ENCODE measurements around the gene CHRNE. TPM values are rescaled to one million over a fixed set of nuclear protein-coding genes. Genes with fewer than 3 reads are reported as not detected.
"Not testable (repeated sequence)": the region's sequence is repeated elsewhere in the genome, so short reads cannot be mapped to it uniquely, and the experiment has no call there.

The CHRNE gene
- total and polyA plus RNA-seq, 2 donors = 0.24 to 1.9 TPM

GRCh38 chr17:4869058-4869998 is 33.6 kb downstream of the CHRNE start:
- not testable (repeated sequence) for H3K36me3 ChIP-seq (ENCODE audit: control insufficient read depth in 2 of 2, insufficient read depth in 2 of 2, low read length in 1 of 2); H3K9me3 ChIP-seq (ENCODE audit: control insufficient read depth in 2 of 2, insufficient read depth in 1 of 2, low read length in 1 of 2); H3K4me3 ChIP-seq (ENCODE audit: low read length in 2 of 2); DNase-seq (ENCODE audit: low read depth in 6 of 9, low spot score in 9 of 9); H3K27me3 ChIP-seq (ENCODE audit: control insufficient read depth in 2 of 2, insufficient read depth in 1 of 2, low read length in 1 of 2); H3K4me1 ChIP-seq (ENCODE audit: control insufficient read depth in 2 of 2, insufficient read depth in 2 of 2, low read length in 2 of 2); H3K27ac ChIP-seq (ENCODE audit: low read depth in 1 of 2, low read length in 1 of 2)
- WGBS = 95% methylated on average over 22 of the region's 22 CpGs

- not testable (repeated sequence) for H3K27me3 ChIP-seq (ENCODE audit: control insufficient read depth in 2 of 2, insufficient read depth in 1 of 2, low read length in 1 of 2); H3K9me3 ChIP-seq (ENCODE audit: control insufficient read depth in 2 of 2, insufficient read depth in 1 of 2, low read length in 1 of 2); H3K27ac ChIP-seq (ENCODE audit: low read depth in 1 of 2, low read length in 1 of 2); H3K4me1 ChIP-seq (ENCODE audit: control insufficient read depth in 2 of 2, insufficient read depth in 2 of 2, low read length in 2 of 2); H3K4me3 ChIP-seq (ENCODE audit: low read length in 2 of 2); DNase-seq (ENCODE audit: low read depth in 6 of 9, low spot score in 9 of 9); H3K36me3 ChIP-seq (ENCODE audit: control insufficient read depth in 2 of 2, insufficient read depth in 2 of 2, low read length in 1 of 2)
- WGBS = 97% methylated on average over 5 of the region's 5 CpGs
Measured at GRCh38 chr17:4867535-4867934, 35.4 kb downstream of the CHRNE start.

- Histone ChIP-seq H3K4me1 (ENCODE audit: control insufficient read depth in 2 of 2, insufficient read depth in 2 of 2, low read length in 2 of 2) (peaks cover 0 to 6% of the 10 kb centered on the region in 2 donors), H3K27me3 (ENCODE audit: control insufficient read depth in 2 of 2, insufficient read depth in 1 of 2, low read length in 1 of 2) (no peaks in the 10 kb centered on the region)
- WGBS = 95% methylated on average over 1 of the region's 1 CpG
Measured at GRCh38 chr17:4863321-4863720, 39.6 kb downstream of the CHRNE start.

GRCh38 chr17:4862720-4863119 is 40.2 kb downstream of the CHRNE start:
- Histone ChIP-seq H3K4me1 (ENCODE audit: control insufficient read depth in 2 of 2, insufficient read depth in 2 of 2, low read length in 2 of 2) (peaks cover 0 to 10% of the 10 kb centered on the region in 2 donors), H3K27me3 (ENCODE audit: control insufficient read depth in 2 of 2, insufficient read depth in 1 of 2, low read length in 1 of 2) (no peaks in the 10 kb centered on the region), H3K27ac (ENCODE audit: low read depth in 1 of 2, low read length in 1 of 2) (no peak overlapping the region), H3K4me3 (ENCODE audit: low read length in 2 of 2) (no peak overlapping the region), H3K36me3 (ENCODE audit: control insufficient read depth in 2 of 2, insufficient read depth in 2 of 2, low read length in 1 of 2) (peaks cover 0 to 3% of the 10 kb centered on the region in 2 donors), H3K9me3 (ENCODE audit: control insufficient read depth in 2 of 2, insufficient read depth in 1 of 2, low read length in 1 of 2) (no peaks in the 10 kb centered on the region)
- no peak for DNase-seq (ENCODE audit: low read depth in 6 of 9, low spot score in 9 of 9)
- WGBS = 95% methylated on average over 4 of the region's 4 CpGs

More at GRCh38 chr17:4863321-4863720, 39.6 kb downstream of the CHRNE start:
- no peaks in the 10 kb centered on the region for H3K9me3 ChIP-seq (ENCODE audit: control insufficient read depth in 2 of 2, insufficient read depth in 1 of 2, low read length in 1 of 2)
- no peak overlapping the region for H3K27ac ChIP-seq (ENCODE audit: low read depth in 1 of 2, low read length in 1 of 2)
- DNase-seq (ENCODE audit: low read depth in 6 of 9, low spot score in 9 of 9) = no peak
- peaks cover 0 to 3% of the 10 kb centered on the region in 2 donors for H3K36me3 ChIP-seq (ENCODE audit: control insufficient read depth in 2 of 2, insufficient read depth in 2 of 2, low read length in 1 of 2)
- H3K4me3 ChIP-seq (ENCODE audit: low read length in 2 of 2) = no peak overlapping the region

GRCh38 chr17:4861052-4861451 is 41.8 kb downstream of the CHRNE start:
- H3K27ac ChIP-seq (ENCODE audit: low read depth in 1 of 2, low read length in 1 of 2) = no peak overlapping the region
- peaks cover 0 to 3% of the 10 kb centered on the region in 2 donors for H3K36me3 ChIP-seq (ENCODE audit: control insufficient read depth in 2 of 2, insufficient read depth in 2 of 2, low read length in 1 of 2)
- H3K4me1 ChIP-seq (ENCODE audit: control insufficient read depth in 2 of 2, insufficient read depth in 2 of 2, low read length in 2 of 2) = peaks cover 0 to 11% of the 10 kb centered on the region in 2 donors
- no peaks in the 10 kb centered on the region for H3K27me3 ChIP-seq (ENCODE audit: control insufficient read depth in 2 of 2, insufficient read depth in 1 of 2, low read length in 1 of 2)
- WGBS = 97% methylated on average over 16 of the region's 16 CpGs
- DNase-seq (ENCODE audit: low read depth in 6 of 9, low spot score in 9 of 9) = no peak
- H3K4me3 ChIP-seq (ENCODE audit: low read length in 2 of 2) = no peak overlapping the region
- H3K9me3 ChIP-seq (ENCODE audit: control insufficient read depth in 2 of 2, insufficient read depth in 1 of 2, low read length in 1 of 2) = no peaks in the 10 kb centered on the region

GRCh38 chr17:4860651-4861050 is 42.2 kb downstream of the CHRNE start:
- no peak overlapping the region for H3K4me3 ChIP-seq (ENCODE audit: low read length in 2 of 2)
- 97% methylated on average over 9 of the region's 9 CpGs for WGBS
- peaks cover 0 to 3% of the 10 kb centered on the region in 2 donors for H3K36me3 ChIP-seq (ENCODE audit: control insufficient read depth in 2 of 2, insufficient read depth in 2 of 2, low read length in 1 of 2)
- no peaks in the 10 kb centered on the region for H3K9me3 ChIP-seq (ENCODE audit: control insufficient read depth in 2 of 2, insufficient read depth in 1 of 2, low read length in 1 of 2)
- no peaks in the 10 kb centered on the region for H3K27me3 ChIP-seq (ENCODE audit: control insufficient read depth in 2 of 2, insufficient read depth in 1 of 2, low read length in 1 of 2)
- H3K4me1 ChIP-seq (ENCODE audit: control insufficient read depth in 2 of 2, insufficient read depth in 2 of 2, low read length in 2 of 2) = peaks cover 0 to 13% of the 10 kb centered on the region in 2 donors
- H3K27ac ChIP-seq (ENCODE audit: low read depth in 1 of 2, low read length in 1 of 2) = no peak overlapping the region
- DNase-seq (ENCODE audit: low read depth in 6 of 9, low spot score in 9 of 9) = no peak

GRCh38 chr17:4859816-4860625 is 42.9 kb downstream of the CHRNE start:
- no peak for DNase-seq (ENCODE audit: low read depth in 6 of 9, low spot score in 9 of 9)
- Histone ChIP-seq H3K9me3 (ENCODE audit: control insufficient read depth in 2 of 2, insufficient read depth in 1 of 2, low read length in 1 of 2) (no peaks in the 10 kb centered on the region), H3K36me3 (ENCODE audit: control insufficient read depth in 2 of 2, insufficient read depth in 2 of 2, low read length in 1 of 2) (peaks cover 0 to 3% of the 10 kb centered on the region in 2 donors), H3K4me1 (ENCODE audit: control insufficient read depth in 2 of 2, insufficient read depth in 2 of 2, low read length in 2 of 2) (peaks cover 0 to 13% of the 10 kb centered on the region in 2 donors), H3K4me3 (ENCODE audit: low read length in 2 of 2) (no peak overlapping the region), H3K27me3 (ENCODE audit: control insufficient read depth in 2 of 2, insufficient read depth in 1 of 2, low read length in 1 of 2) (no peaks in the 10 kb centered on the region), H3K27ac (ENCODE audit: low read depth in 1 of 2, low read length in 1 of 2) (peak overlapping the region in 1 of 2 donors; percentile 17)
- WGBS = 97% methylated on average over 32 of the region's 32 CpGs

GRCh38 chr17:4858882-4859260 is 44.0 kb downstream of the CHRNE start:
- Histone ChIP-seq H3K4me3 (ENCODE audit: low read length in 2 of 2) (no peak overlapping the region), H3K36me3 (ENCODE audit: control insufficient read depth in 2 of 2, insufficient read depth in 2 of 2, low read length in 1 of 2) (peaks cover 0 to 3% of the 10 kb centered on the region in 2 donors), H3K4me1 (ENCODE audit: control insufficient read depth in 2 of 2, insufficient read depth in 2 of 2, low read length in 2 of 2) (peaks cover 0 to 16% of the 10 kb centered on the region in 2 donors), H3K9me3 (ENCODE audit: control insufficient read depth in 2 of 2, insufficient read depth in 1 of 2, low read length in 1 of 2) (no peaks in the 10 kb centered on the region), H3K27me3 (ENCODE audit: control insufficient read depth in 2 of 2, insufficient read depth in 1 of 2, low read length in 1 of 2) (no peaks in the 10 kb centered on the region), H3K27ac (ENCODE audit: low read depth in 1 of 2, low read length in 1 of 2) (peak overlapping the region; percentile 66)
- no peak for DNase-seq (ENCODE audit: low read depth in 6 of 9, low spot score in 9 of 9)
- WGBS = 61% methylated on average over 5 of the region's 5 CpGs
